HG03432 (cell line): ENCODE results near the gene FARSA.
"Not testable (repeated sequence)": the region's sequence is repeated elsewhere in the genome, so short reads cannot be mapped to it uniquely, and the experiment has no call there.

Experiments used
- ATAC-seq: cut with Tn5 transposase; IDR thresholded peaks from one replicate; pipeline ENCODE4 v1.9.1; 2021; ENCODE audit warnings: mild to moderate bottlenecking, moderate library complexity; ENCODE audit not compliant: unreplicated experiment

Gene FARSA

DNA sequence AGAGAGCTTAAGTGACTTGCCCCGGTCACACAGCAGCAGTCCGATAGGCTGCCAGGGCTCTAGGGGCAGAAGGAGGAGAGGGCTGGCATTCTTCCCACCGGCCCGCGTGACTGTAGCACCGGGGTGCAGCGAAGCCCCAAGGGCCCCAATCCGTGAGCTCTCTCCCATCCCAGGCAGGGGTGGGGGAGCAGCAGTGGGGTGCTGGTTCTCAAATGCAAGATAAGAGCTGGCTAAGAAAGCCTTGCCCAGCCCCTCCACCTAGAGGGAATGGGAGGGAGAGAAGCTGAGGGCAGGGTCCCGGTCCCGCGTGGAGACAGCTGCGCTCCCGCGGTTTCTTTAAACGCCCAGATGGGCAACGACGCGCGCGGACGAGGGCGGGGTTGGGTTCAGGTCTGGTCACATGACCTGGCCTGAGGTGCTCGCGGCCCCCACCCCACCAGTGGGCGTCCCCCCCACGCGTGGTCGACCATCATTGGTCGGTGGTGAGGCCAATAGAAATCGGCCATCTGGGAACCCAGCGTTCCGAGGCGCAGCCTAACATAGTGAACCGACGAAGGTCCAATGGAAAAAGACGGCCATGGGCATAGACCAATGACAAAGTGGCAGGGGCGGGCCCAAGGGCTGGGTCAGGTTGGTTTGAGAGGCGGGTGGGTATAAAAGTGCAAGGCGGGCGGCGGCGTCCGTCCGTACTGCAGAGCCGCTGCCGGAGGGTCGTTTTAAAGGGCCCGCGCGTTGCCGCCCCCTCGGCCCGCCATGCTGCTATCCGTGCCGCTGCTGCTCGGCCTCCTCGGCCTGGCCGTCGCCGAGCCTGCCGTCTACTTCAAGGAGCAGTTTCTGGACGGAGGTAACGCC, 4.6 kb upstream of the FARSA start, which contains the start of gene CALR:
CALR (plus strand) TSS at position 683 of the 852 bp plus-strand sequence; CDS start at position 754, 71 bp downstream.
- peak; percentile 80 for ATAC-seq

- ATAC-seq: no peak
These were observed 3.8 kb upstream of the FARSA start for GRCh38 chr19:12937093-12937926.

- ATAC-seq: no peak
These were observed 3.1 kb upstream of the FARSA start for GRCh38 chr19:12936582-12936981.

- no peak for ATAC-seq
These were observed 1.6 kb upstream of the FARSA start for GRCh38 chr19:12935071-12935470.

DNA sequence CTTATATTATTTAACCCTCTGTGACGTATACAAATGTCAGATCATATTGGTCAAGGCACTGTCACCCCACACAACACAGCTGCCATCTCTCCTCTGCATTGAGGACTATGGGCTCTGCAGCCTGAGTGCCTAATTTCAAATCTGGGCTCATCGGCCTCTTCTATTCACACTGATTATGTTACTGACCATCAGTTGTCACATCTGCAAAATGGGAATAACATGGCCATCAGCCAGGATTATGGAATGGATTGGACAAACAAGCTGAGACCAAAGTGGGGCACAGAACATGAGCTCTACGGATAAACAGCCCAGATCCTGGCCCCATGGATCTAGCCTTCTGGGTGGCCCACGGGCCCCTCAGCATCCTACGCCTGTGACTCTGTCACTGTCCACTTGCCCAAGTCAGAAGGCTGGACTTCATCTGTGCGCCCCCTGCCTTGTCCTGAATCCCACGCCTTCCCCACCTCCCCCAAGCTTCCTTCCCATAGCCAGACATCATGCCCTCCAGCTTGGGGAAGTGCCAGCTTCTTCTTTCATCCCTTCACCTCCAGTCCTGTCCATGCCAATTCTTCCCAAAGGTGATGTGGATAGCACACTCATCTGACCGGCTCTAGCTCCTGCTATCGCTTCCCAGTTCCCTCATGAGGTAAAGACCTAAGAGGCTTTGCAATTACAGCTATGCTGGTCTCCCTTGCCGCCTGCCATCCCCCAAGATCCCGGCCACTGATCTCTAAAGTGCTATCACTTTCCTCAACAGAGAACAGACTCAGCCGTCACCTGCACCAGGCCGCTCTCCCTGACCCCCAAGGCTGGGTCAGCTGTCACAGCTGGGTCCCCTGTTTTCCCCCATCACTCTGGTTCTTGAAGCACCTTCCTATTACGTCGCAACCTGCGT, 872 bp downstream of the FARSA start:
- ATAC-seq: no peak

GRCh38 chr19:12930002-12930645, 3.4 kb downstream of the FARSA start:
- ATAC-seq: no peak

DNA sequence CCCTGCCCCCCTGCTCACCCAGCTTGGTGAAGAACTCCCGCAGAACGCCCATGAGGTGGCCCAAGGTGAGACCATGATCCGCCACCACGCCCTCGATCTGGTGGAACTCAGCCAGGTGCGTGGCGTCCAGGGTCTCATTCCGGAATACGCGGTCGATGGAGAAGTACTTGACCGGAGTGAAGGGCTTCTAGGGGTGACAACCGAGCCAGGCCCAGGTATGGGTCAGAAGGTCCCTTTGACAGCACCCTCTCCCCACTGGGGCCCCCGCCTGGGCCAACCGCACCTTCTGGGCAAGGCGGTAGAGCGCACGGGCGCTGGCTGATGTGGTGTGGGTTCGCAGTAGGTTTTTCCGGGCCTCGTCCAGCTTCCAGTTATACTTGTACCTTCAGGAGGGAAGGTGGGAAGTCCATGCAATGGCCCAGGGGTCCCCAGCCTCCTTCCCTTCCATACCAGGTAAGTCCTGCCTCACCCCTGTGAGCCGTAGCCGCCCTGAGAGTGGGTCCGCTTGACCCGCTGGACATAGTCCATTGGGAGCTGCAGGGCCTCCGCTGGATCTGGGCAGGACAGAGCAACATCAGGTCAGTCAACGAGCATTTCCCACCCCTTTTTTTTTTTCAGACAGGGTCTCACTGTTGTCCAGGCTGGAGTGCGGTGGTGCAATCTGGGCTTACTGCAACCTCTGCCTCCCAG, 8.7 kb downstream of the FARSA start:
- ATAC-seq: no peak

DNA sequence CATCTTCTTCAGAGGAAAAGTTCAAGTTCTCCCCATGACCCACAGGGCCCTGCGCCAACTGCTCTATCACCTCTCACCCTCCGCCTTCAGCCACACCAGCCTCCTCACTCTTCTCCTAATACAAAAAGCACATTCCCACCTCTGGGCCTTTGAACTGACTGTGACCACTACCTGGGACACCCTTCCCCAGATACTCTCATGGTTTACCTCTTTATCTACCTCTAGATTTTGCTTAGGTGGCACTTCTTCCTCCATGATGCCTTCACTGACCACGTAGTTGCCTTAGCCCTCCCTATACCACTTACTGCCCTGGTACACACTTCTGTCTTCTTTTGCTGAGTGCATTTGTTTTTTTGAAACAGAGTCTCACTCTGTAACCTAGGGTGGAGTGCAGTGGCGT, 10.6 kb downstream of the FARSA start:
- no peak for ATAC-seq

DNA sequence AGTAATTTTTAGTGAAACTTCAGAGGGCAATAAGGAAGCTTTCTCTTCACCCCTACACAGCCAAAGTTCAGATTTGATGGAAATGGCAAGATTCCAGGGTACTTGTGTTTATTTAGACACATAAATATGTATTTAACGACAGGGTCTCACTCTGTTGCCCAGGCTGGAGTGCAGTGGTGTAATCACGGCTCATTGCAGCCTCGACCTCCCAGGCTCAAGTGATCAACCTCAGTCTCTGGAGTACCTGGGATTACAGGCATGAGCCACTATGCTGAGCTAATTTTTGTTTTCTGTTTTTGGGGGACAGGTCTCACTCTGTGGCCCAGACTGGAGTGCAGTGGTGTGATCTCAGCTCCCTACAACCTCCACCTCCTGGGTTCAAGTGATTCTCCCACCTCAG, 12.5 kb downstream of the FARSA start:
- no peak for ATAC-seq

- ATAC-seq: no peak
These were observed 15.3 kb downstream of the FARSA start for GRCh38 chr19:12918253-12918652.

DNA sequence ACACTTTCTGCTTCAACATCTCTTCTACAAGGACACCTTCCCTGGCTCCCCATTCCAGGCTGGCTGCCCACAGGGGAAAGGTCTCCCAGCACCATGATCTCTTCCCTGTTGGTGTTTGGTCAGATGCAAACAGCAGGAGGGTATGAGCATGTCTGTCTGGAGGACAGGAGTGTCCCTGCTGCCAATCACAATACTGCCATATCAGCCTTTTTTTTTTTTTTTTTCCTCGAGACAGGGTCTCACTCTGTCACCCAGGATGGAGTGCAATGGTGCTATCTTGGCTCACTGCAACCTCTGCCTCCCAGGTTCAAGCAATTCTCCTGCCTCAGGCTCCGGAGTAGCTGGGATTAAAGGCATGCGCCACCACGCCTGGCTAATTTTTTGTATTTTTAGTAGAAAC, 17.7 kb downstream of the FARSA start:
- not testable (repeated sequence) for ATAC-seq

- ATAC-seq: no peak
These were observed 19.4 kb downstream of the FARSA start for GRCh38 chr19:12913851-12914690.

DNA sequence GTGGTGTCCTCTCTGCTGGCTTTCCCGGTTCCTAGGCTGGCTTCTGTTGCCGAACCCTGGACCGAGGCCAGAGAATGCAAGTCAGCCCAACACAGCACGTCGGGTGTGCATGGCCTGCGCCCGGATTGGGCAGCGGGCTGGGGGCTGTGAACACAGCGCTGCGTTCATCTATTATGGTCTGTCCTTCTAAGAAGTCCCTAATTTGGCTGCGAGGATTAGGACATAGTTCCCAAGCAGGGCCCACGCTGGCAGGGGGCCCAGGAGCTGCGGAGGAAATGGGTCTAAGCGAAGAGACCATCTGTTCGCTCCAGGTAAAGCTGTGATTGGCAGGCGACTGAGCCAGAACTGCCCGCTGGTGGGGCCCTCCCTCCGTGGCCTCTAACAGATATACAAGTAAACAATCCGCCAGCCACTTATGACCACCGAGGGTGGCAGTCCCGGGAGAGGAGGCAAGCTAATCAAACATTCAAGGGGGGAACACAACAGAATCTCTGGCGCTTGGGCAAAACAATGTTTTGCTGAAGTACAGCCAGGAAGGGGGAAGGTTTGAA, 20.4 kb downstream of the FARSA start:
- ATAC-seq: no peak

- ATAC-seq: no peak
These were observed 20.9 kb downstream of the FARSA start for GRCh38 chr19:12912571-12912970.

GRCh38 chr19:12907166-12907565, 26.3 kb downstream of the FARSA start:
- ATAC-seq: no peak

GRCh38 chr19:12899891-12900518, 33.5 kb downstream of the FARSA start:
- ATAC-seq: peak; percentile 76

- ATAC-seq: no peak
These were observed 37.1 kb downstream of the FARSA start for GRCh38 chr19:12896460-12896859.

DNA sequence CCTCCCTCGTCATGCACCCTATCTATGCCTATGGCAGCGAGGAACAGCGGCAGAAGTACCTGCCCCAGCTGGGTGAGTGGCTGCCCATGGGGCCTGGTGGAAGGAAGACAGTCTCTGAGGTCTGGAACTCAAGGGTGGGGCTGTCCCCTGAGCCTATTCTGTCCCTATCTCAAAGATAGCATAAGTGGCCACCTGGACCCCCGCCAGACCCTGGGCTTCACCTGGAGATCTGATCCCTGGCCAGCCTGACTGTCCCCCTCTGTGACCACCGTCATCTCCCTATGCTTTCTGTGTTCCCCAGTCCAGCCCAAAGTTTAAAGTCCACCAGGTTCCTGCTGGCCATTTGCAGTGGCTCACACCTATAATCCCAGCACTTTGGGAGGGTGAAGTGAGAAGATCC, 39.9 kb downstream of the FARSA start:
- no peak for ATAC-seq
